K562 (cell line): ENCODE measurements around the gene TMEM63C. TPM values are rescaled to one million over a fixed set of nuclear protein-coding genes. Genes with fewer than 3 reads are reported as not detected.

Source experiments
- ATAC-seq: fragments of 200-7000 bp; cut with Tn5 transposase; 3 replicates; pipeline ENCODE4 v1.9.1; 2020; ENCODE audit warnings: moderate library complexity
- BruUV-seq: library from RNA; stranded (reverse); fragments of 400-500 nt; replicated peaks from 2 replicates; lab custom pipeline; 2021; lab: Mats Ljungman, UMichigan
- CTCF ChIA-PET: fragments of 300-600 bp; formaldehyde crosslinking; extraction: SDS; loops from one replicate; lab custom pipeline; 2021; ENCODE audit warnings: low intra/inter-chr PET ratio; lab: Yijun Ruan, JAX
- POLR2A ChIA-PET: fragments of 300-600, 350-650 bp; sonication (Branson Sonifier 250); formaldehyde crosslinking; extraction: SDS; loops from one replicate; lab custom pipeline; 2021; ENCODE audit warnings: antibody characterized with exemption, inconsistent platforms; lab: Yijun Ruan, JAX
- DNase-seq, 4 experiments: peaks; one replicate each; pipeline versions ENCODE4 v3.0.0 to v3.0.0-alpha.2; 2011 to 2018; ENCODE audit warnings: low spot score in 3 of 4, mixed read lengths in 3 of 4; ENCODE audit errors: extremely low read depth in 1 of 4
- FAIRE-seq: peaks from 2 replicates; lab custom pipeline; 2011; peaks lifted over from hg19 to GRCh38; lab: Jason Lieb, UNC
- H2AFZ ChIP-seq: 2 replicates; pipeline ENCODE4 v1.6.0; 2011; ENCODE audit warnings: low read depth, low read length, control low read depth, inconsistent platforms
- H3K27ac ChIP-seq: fragments of 200-600 bp; 3 replicates; pipeline ENCODE4 v1.8.0; 2011; ENCODE audit warnings: low read depth, mild to moderate bottlenecking, control low read depth, inconsistent platforms, low read length, moderate library complexity, mixed read lengths; ENCODE audit errors: extremely low read depth
- H3K27me3 ChIP-seq, 2 experiments: fragments of 300-600 bp in 1 of 2; 2 replicates in 1 of 2; 3 replicates in 1 of 2; pipeline versions ENCODE4 v1.6.0 to v1.8.0; 2011; ENCODE audit warnings: inconsistent platforms in 2 of 2, low read length in 2 of 2, mild to moderate bottlenecking in 1 of 2, mixed read lengths in 1 of 2, moderate library complexity in 1 of 2; ENCODE audit not compliant: control insufficient read depth in 2 of 2, insufficient read depth in 2 of 2
- H3K36me3 ChIP-seq: fragments of 300-600 bp; 3 replicates; pipeline ENCODE4 v1.8.0; 2011; ENCODE audit warnings: mild to moderate bottlenecking, low read length, inconsistent platforms; ENCODE audit not compliant: control insufficient read depth, insufficient read depth
- H3K4me1 ChIP-seq, 2 experiments: fragments of 200-600 bp in 1 of 2; replicated peaks in 1 of 2; 2 replicates in 1 of 2; 3 replicates in 1 of 2; pipeline versions ENCODE4 v1.5.1 to v1.8.0; 2011; ENCODE audit warnings: inconsistent platforms in 2 of 2, low read length in 2 of 2, mild to moderate bottlenecking in 1 of 2, mixed read lengths in 1 of 2, moderate library complexity in 1 of 2; ENCODE audit not compliant: control insufficient read depth in 2 of 2, insufficient read depth in 2 of 2
- H3K4me2 ChIP-seq: 2 replicates; pipeline ENCODE4 v1.6.1; 2011; ENCODE audit warnings: low read length, control low read depth, inconsistent platforms, mixed read lengths; ENCODE audit not compliant: insufficient read depth
- H3K4me3 ChIP-seq: fragments of 200-600 bp; sonication (generic), shearing (Covaris generic); 2 replicates; pipeline ENCODE4 v1.5.1; 2016; ENCODE audit warnings: control low read depth, inconsistent platforms
- H3K79me2 ChIP-seq: fragments of 200-600 bp; 3 replicates; pipeline ENCODE4 v1.8.0; 2011; ENCODE audit warnings: low read length, inconsistent platforms; ENCODE audit not compliant: control insufficient read depth, insufficient read depth
- H3K9ac ChIP-seq, 2 experiments: 2 replicates each; pipeline versions ENCODE4 v1.6.0 to v1.6.1; 2011; ENCODE audit warnings: low read depth in 2 of 2, low read length in 2 of 2, control low read depth in 1 of 2, inconsistent platforms in 1 of 2, mild to moderate bottlenecking in 1 of 2, mixed read lengths in 1 of 2; ENCODE audit not compliant: insufficient read depth in 1 of 2
- H3K9me1 ChIP-seq: one replicate; pipeline ENCODE4 v1.6.0; 2011; ENCODE audit warnings: inconsistent platforms, mild to moderate bottlenecking, low read length, moderate library complexity; ENCODE audit not compliant: control insufficient read depth, insufficient read depth
- H3K9me3 ChIP-seq: replicated peaks from 2 replicates; pipeline ENCODE4 v1.5.1; 2011; ENCODE audit warnings: low read depth, low read length, inconsistent platforms; ENCODE audit not compliant: control insufficient read depth, insufficient read depth
- H4K20me1 ChIP-seq: replicated peaks from 2 replicates; pipeline ENCODE4 v1.6.1; 2011; ENCODE audit warnings: low read length, inconsistent platforms, mixed read lengths; ENCODE audit not compliant: control insufficient read depth, insufficient read depth
- CBFA2T2 ChIP-seq: fragments of 450-650 bp; conservative IDR thresholded peaks from 2 replicates; pipeline ENCODE4 v1.6.1; 2017; ENCODE audit warnings: mild to moderate bottlenecking
- CBX2 ChIP-seq: fragments of 200-600 bp; sonication (generic); IDR thresholded peaks from one replicate; pipeline ENCODE4 v1.6.1; 2012; ENCODE audit warnings: mild to moderate bottlenecking, low read length, inconsistent platforms; ENCODE audit not compliant: insufficient read depth, poor library complexity, severe bottlenecking
- JUND ChIP-seq, 2 experiments: IDR thresholded peaks; 2 replicates in 1 of 2; 3 replicates in 1 of 2; pipeline ENCODE4 v1.6.1; 2011; ENCODE audit warnings: borderline replicate concordance in 2 of 2, low read depth in 2 of 2, low read length in 2 of 2, improper control_type of control experiment in 1 of 2, missing biosample characterization in 1 of 2, missing genetic modification characterization in 1 of 2, missing genetic modification reagents in 1 of 2
- NR1H2 ChIP-seq: sonication (generic); formaldehyde crosslinking; IDR thresholded peaks from 2 replicates; pipeline ENCODE4 v1.4.0; 2020; ENCODE audit warnings: mild to moderate bottlenecking, missing genetic modification reagents
- PHB2 ChIP-seq: fragments of 450-650 bp; IDR thresholded peaks from 2 replicates; pipeline ENCODE4 v1.6.1; 2017; ENCODE audit warnings: low read depth
- PHF20 ChIP-seq: fragments of 450-650 bp; IDR thresholded peaks from 2 replicates; pipeline ENCODE4 v1.6.1; 2018; ENCODE audit not compliant: partially characterized antibody
- RNF2 ChIP-seq: sonication (generic); IDR thresholded peaks from 2 replicates; pipeline ENCODE4 v1.6.1; 2016
- XRCC5 ChIP-seq: fragments of 200-400 bp; formaldehyde crosslinking; IDR thresholded peaks from 2 replicates; pipeline ENCODE4 v1.6.1; 2017; ENCODE audit warnings: low read depth, mild to moderate bottlenecking, low read length
- ZNF212 ChIP-seq: fragments of 450-650 bp; formaldehyde crosslinking; IDR thresholded peaks from 2 replicates; pipeline ENCODE4 v1.4.0; 2020; ENCODE audit warnings: mild to moderate bottlenecking
- ZNF445 ChIP-seq: fragments of 250-450 bp; sonication (Bioruptor Pico); IDR thresholded peaks from 2 replicates; pipeline ENCODE4 v1.4.0; 2020; ENCODE audit warnings: low read depth, mild to moderate bottlenecking, moderate library complexity
- WGBS: fragments of 100-300 bp; shearing (Covaris generic); methylation state at CpG from one replicate; pipeline ENCODE4 v1.1.6; 2016; ENCODE audit warnings: low coverage, mixed read lengths; ENCODE audit not compliant: insufficient coverage; ENCODE audit errors: missing lambda C conversion rate; 5-methylcytosine and 5-hydroxymethylcytosine counted together
- in situ Hi-C: fragments of 300-500 bp; cut with MboI; formaldehyde crosslinking; loops from 4 replicates; pipeline ENCODE4 v1.15.0; 2018; ENCODE audit warnings: inconsistent platforms, mixed read lengths
- intact Hi-C: fragments of 100-400 bp; cut with micrococcal nuclease; formaldehyde crosslinking; loops from 2 replicates; pipeline ENCODE4 v1.14.2; 2022
- polyA plus RNA-seq, 8 experiments: library from polyadenylated mRNA; depleted of rRNA in 4 of 8; stranded (reverse) in 5 of 8; unstranded in 3 of 8; fragments of >200 nt; fragmentation: Nextera tagmentation in 2 of 8; fragmentation: Illumina TruSeq in 1 of 8; extraction: Ambion mirVana in 2 of 8; extraction: Trizol in 1 of 8; gene quantifications; 2 replicates each; pipeline versions ENCODE4 v1.2.1 to v1.2.3, GENCODE V29; 2011 to 2014; ENCODE audit warnings: inconsistent platforms in 1 of 8, missing spikeins in 1 of 8
- total RNA-seq, 7 experiments: library from RNA; depleted of rRNA in 6 of 7; stranded (reverse); fragments of >200 nt in 6 of 7; fragmentation: Illumina TruSeq in 2 of 7; extraction: Trizol in 2 of 7; gene quantifications; 2 replicates each; pipeline versions ENCODE4 v1.2.1 to v1.2.3, GENCODE V29; 2011 to 2021; ENCODE audit warnings: low replicate concordance in 1 of 7
- TF ChIP-seq, protein P1 (sequence below): fragments of 200-800 bp; sonication (Bioruptor generic); IDR thresholded peaks from 2 replicates; pipeline ENCODE4 v1.6.1; 2016; ENCODE audit warnings: missing genetic modification characterization, missing compliant biosample characterization
- TF ChIP-seq, protein P2 (sequence below): fragments of 250-450 bp; sonication (Bioruptor Pico); IDR thresholded peaks from 2 replicates; pipeline ENCODE4 v1.4.0; 2020; ENCODE audit warnings: mild to moderate bottlenecking
- TF ChIP-seq, protein P3 (sequence below): fragments of 450-650 bp; formaldehyde crosslinking; IDR thresholded peaks from 2 replicates; pipeline ENCODE4 v1.4.0; 2022; ENCODE audit warnings: mild to moderate bottlenecking, moderate library complexity

Gene TMEM63C
- total and polyA plus RNA-seq, 9 of the 15 experiments (the other 6 are each of a cell fraction or from before 2014, with no cell fraction given): 0.07 TPM; not detected in 8

- TF ChIP-seq, protein P1, sequence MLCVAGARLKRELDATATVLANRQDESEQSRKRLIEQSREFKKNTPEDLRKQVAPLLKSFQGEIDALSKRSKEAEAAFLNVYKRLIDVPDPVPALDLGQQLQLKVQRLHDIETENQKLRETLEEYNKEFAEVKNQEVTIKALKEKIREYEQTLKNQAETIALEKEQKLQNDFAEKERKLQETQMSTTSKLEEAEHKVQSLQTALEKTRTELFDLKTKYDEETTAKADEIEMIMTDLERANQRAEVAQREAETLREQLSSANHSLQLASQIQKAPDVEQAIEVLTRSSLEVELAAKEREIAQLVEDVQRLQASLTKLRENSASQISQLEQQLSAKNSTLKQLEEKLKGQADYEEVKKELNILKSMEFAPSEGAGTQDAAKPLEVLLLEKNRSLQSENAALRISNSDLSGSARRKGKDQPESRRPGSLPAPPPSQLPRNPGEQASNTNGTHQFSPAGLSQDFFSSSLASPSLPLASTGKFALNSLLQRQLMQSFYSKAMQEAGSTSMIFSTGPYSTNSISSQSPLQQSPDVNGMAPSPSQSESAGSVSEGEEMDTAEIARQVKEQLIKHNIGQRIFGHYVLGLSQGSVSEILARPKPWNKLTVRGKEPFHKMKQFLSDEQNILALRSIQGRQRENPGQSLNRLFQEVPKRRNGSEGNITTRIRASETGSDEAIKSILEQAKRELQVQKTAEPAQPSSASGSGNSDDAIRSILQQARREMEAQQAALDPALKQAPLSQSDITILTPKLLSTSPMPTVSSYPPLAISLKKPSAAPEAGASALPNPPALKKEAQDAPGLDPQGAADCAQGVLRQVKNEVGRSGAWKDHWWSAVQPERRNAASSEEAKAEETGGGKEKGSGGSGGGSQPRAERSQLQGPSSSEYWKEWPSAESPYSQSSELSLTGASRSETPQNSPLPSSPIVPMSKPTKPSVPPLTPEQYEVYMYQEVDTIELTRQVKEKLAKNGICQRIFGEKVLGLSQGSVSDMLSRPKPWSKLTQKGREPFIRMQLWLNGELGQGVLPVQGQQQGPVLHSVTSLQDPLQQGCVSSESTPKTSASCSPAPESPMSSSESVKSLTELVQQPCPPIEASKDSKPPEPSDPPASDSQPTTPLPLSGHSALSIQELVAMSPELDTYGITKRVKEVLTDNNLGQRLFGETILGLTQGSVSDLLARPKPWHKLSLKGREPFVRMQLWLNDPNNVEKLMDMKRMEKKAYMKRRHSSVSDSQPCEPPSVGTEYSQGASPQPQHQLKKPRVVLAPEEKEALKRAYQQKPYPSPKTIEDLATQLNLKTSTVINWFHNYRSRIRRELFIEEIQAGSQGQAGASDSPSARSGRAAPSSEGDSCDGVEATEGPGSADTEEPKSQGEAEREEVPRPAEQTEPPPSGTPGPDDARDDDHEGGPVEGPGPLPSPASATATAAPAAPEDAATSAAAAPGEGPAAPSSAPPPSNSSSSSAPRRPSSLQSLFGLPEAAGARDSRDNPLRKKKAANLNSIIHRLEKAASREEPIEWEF (CRISPR knock-in tag): no peak
- no peak for TF ChIP-seq ZNF445
These were observed 24.0 kb downstream of the TMEM63C start (continued) for GRCh38 chr14:77205566-77205965.

- in situ Hi-C loops: no loop called here
- no TSS peak for BruUV-seq
- TF ChIP-seq, protein P2, sequence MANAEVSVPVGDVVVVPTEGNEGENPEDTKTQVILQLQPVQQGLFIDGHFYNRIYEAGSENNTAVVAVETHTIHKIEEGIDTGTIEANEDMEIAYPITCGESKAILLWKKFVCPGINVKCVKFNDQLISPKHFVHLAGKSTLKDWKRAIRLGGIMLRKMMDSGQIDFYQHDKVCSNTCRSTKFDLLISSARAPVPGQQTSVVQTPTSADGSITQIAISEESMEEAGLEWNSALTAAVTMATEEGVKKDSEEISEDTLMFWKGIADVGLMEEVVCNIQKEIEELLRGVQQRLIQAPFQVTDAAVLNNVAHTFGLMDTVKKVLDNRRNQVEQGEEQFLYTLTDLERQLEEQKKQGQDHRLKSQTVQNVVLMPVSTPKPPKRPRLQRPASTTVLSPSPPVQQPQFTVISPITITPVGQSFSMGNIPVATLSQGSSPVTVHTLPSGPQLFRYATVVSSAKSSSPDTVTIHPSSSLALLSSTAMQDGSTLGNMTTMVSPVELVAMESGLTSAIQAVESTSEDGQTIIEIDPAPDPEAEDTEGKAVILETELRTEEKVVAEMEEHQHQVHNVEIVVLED (CRISPR knock-in tag): no peak
- TF ChIP-seq CBFA2T2 (no peak), ZNF212 (CRISPR knock-in tag) (no peak), NR1H2 (CRISPR knock-in tag) (no peak), PHB2 (no peak), JUND (IDR thresholded peaks at IDR 0.05; ENCODE audit: borderline replicate concordance, low read depth, low read length) (no peak), JUND (tag; IDR thresholded peaks at IDR 0.05; ENCODE audit: borderline replicate concordance, low read depth, low read length) (no peak), XRCC5 (no peak), CBX2 (no peak), PHF20 (no peak), RNF2 (no peak)
- TF ChIP-seq, protein P3, sequence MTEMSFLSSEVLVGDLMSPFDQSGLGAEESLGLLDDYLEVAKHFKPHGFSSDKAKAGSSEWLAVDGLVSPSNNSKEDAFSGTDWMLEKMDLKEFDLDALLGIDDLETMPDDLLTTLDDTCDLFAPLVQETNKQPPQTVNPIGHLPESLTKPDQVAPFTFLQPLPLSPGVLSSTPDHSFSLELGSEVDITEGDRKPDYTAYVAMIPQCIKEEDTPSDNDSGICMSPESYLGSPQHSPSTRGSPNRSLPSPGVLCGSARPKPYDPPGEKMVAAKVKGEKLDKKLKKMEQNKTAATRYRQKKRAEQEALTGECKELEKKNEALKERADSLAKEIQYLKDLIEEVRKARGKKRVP (CRISPR knock-in tag): no peak
These were observed 24.7 kb downstream of the TMEM63C start for GRCh38 chr14:77206261-77206824.

More at GRCh38 chr14:77206261-77206824, 24.7 kb downstream of the TMEM63C start:
- Histone ChIP-seq H4K20me1 (no peaks in the 10 kb centered on the region; the same call in 1 of the 2 replicates), H3K27me3 (peaks cover 0 to 10% of the 10 kb centered on the region in 2 experiments; a peak in 2 of 5 replicates), H3K4me2 (no peak overlapping the region), H2AFZ (no peak overlapping the region), H3K36me3 (no peaks in the 10 kb centered on the region), H3K79me2 (no peaks in the 10 kb centered on the region), H3K4me3 (no peak overlapping the region), H3K27ac (no peak overlapping the region), H3K9me1 (no peaks in the 10 kb centered on the region), H3K9ac (no peak overlapping the region), H3K4me1 (no peaks in the 10 kb centered on the region), H3K9me3 (no peaks in the 10 kb centered on the region)
- intact Hi-C loops: no loop called here
- no peak for DNase-seq
- FAIRE-seq: no peak
- 8% methylated on average over 2 of the region's 2 CpGs for WGBS
- ATAC-seq: no peak
- ChIA-PET CTCF (no interaction called here), POLR2A (interaction anchor here (0.6 kb wide), 2 partner anchors 50 to 980 kb away, joined by 4 read pairs; no protein-coding TSS in a partner anchor)
